Endothelial cell of umbilical vein (primary cell): Measurements from ENCODE around the gene GGT5.
"Not testable (repeated sequence)": the region's sequence is repeated elsewhere in the genome, so short reads cannot be mapped to it uniquely, and the experiment has no call there.

Source experiments
- EZH2 ChIP-seq: IDR thresholded peaks from 2 replicates; pipeline ENCODE4 v1.6.1; 2012; ENCODE audit warnings: borderline replicate concordance, low read depth, mild to moderate bottlenecking, moderate library complexity, low read length, inconsistent platforms; ENCODE audit not compliant: severe bottlenecking
- MYC ChIP-seq: IDR thresholded peaks from one replicate; pipeline ENCODE4 v1.6.1; 2011; ENCODE audit warnings: mild to moderate bottlenecking, low read depth, low read length
- POLR2A ChIP-seq: IDR thresholded peaks from 2 replicates; pipeline ENCODE4 v1.6.1; 2012; ENCODE audit warnings: low read depth, mild to moderate bottlenecking, control low read depth, low read length
- POLR2AphosphoS5 ChIP-seq: IDR thresholded peaks from 2 replicates; pipeline ENCODE4 v1.6.1; 2012; ENCODE audit warnings: low read depth, mild to moderate bottlenecking, control low read depth, low read length, moderate library complexity; ENCODE audit not compliant: insufficient read depth
- TF ChIP-seq, protein P1 (sequence below), 2 donors: IDR thresholded peaks; 1 replicate in 1 of 2; 2 replicates in 1 of 2; pipeline ENCODE4 v1.5.1; 2011; ENCODE audit warnings: low read length in 2 of 2, mild to moderate bottlenecking in 2 of 2, moderate library complexity in 2 of 2, control low read depth in 1 of 2, inconsistent platforms in 1 of 2, low read depth in 1 of 2; ENCODE audit not compliant: insufficient read depth in 1 of 2; ENCODE audit errors: extremely low read depth in 1 of 2

DNA sequence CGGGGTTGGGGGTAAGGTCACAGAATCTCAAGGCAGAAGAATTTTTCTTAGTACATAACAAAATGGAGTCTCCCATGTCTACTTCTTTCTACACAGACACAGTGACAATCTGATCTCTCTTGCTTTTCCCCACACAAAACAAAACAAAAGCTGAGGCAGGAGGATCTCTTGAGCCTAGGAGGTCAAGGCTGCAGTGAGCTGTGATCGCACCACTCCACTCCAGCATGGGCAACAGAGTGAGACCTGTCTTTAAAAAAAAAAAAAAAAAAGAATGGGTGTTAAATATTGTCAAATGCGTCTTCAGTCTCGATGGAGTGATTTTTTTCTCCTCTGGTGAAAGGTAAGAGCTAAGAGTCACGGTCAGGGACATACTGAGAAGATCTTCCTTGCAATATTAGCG lies 33.2 kb downstream of the GGT5 start:
- TF ChIP-seq, protein P1, sequence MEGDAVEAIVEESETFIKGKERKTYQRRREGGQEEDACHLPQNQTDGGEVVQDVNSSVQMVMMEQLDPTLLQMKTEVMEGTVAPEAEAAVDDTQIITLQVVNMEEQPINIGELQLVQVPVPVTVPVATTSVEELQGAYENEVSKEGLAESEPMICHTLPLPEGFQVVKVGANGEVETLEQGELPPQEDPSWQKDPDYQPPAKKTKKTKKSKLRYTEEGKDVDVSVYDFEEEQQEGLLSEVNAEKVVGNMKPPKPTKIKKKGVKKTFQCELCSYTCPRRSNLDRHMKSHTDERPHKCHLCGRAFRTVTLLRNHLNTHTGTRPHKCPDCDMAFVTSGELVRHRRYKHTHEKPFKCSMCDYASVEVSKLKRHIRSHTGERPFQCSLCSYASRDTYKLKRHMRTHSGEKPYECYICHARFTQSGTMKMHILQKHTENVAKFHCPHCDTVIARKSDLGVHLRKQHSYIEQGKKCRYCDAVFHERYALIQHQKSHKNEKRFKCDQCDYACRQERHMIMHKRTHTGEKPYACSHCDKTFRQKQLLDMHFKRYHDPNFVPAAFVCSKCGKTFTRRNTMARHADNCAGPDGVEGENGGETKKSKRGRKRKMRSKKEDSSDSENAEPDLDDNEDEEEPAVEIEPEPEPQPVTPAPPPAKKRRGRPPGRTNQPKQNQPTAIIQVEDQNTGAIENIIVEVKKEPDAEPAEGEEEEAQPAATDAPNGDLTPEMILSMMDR (IDR thresholded peaks at IDR 0.05; ENCODE audit: extremely low read depth in 1 of 2, insufficient read depth in 1 of 2, low read depth in 1 of 2, low read length in 2 of 2): not testable (repeated sequence)
- TF ChIP-seq POLR2A, EZH2, POLR2AphosphoS5, MYC: not testable (repeated sequence)
